HG02884 (cell line): ENCODE data around the gene TRIM8.

Source experiments
- ATAC-seq: cut with Tn5 transposase; IDR thresholded peaks from one replicate; pipeline ENCODE4 v1.9.1; 2021; ENCODE audit warnings: mild to moderate bottlenecking, moderate library complexity; ENCODE audit not compliant: unreplicated experiment

Gene TRIM8

GRCh38 chr10:102644066-102644645 is at the start of gene TRIM8:
TSS of gene TRIM8 (plus strand) at chr10:102644479. CDS start at chr10:102644618, 139 bp downstream.
- ATAC-seq = no peak

- no peak for ATAC-seq
Measured at GRCh38 chr10:102595293-102595692, 49.0 kb upstream of the TRIM8 start.

GRCh38 chr10:102595897-102596296 is 48.4 kb upstream of the TRIM8 start:
- ATAC-seq = no peak

- no peak for ATAC-seq
Measured at GRCh38 chr10:102596506-102596971, 47.7 kb upstream of the TRIM8 start.

GRCh38 chr10:102597131-102597991 is 46.9 kb upstream of the TRIM8 start:
- ATAC-seq = no peak

- no peak for ATAC-seq
Measured at GRCh38 chr10:102598243-102598642, 46.0 kb upstream of the TRIM8 start.

- ATAC-seq = no peak
Measured at GRCh38 chr10:102599565-102600327, 44.5 kb upstream of the TRIM8 start.

GRCh38 chr10:102600816-102601215 is 43.5 kb upstream of the TRIM8 start:
- ATAC-seq = no peak

GRCh38 chr10:102601639-102602038 is 42.6 kb upstream of the TRIM8 start:
- no peak for ATAC-seq

GRCh38 chr10:102602272-102603045 is 41.8 kb upstream of the TRIM8 start:
- no peak for ATAC-seq

GRCh38 chr10:102603946-102604345 is 40.3 kb upstream of the TRIM8 start:
- ATAC-seq = no peak

GRCh38 chr10:102604439-102604841 is 39.8 kb upstream of the TRIM8 start:
- no peak for ATAC-seq

GRCh38 chr10:102605712-102606111 is 38.6 kb upstream of the TRIM8 start:
- ATAC-seq = no peak

- no peak for ATAC-seq
Measured at GRCh38 chr10:102608487-102608886, 35.8 kb upstream of the TRIM8 start.

GRCh38 chr10:102610441-102610887 is 33.8 kb upstream of the TRIM8 start:
- ATAC-seq = no peak

GRCh38 chr10:102611514-102612087 is 32.7 kb upstream of the TRIM8 start:
- no peak for ATAC-seq

- no peak for ATAC-seq
Measured at GRCh38 chr10:102612964-102613275, 31.4 kb upstream of the TRIM8 start.

- no peak for ATAC-seq
Measured at GRCh38 chr10:102613286-102613685, 31.0 kb upstream of the TRIM8 start.

GRCh38 chr10:102613785-102614184 is 30.5 kb upstream of the TRIM8 start:
- no peak for ATAC-seq

GRCh38 chr10:102614888-102615287 is 29.4 kb upstream of the TRIM8 start:
- ATAC-seq = no peak
